Trophoblast cell (in vitro differentiated cells and primary cell): ENCODE measurements around the gene ARHGEF5.
A peak's percentile ranks its signal among the peaks of the same experiment; 100 is the strongest.

Experiments used
- DNase-seq, 2 donors: peaks; one replicate each; pipeline ENCODE4 v3.0.0-alpha.2; 2016
- H2AFZ ChIP-seq: 2 replicates; pipeline ENCODE4 v1.6.1; 2013; ENCODE audit warnings: low read length, moderate library complexity, mild to moderate bottlenecking; ENCODE audit not compliant: insufficient read depth, poor library complexity
- H2AK5ac ChIP-seq: 2 replicates; pipeline ENCODE4 v1.6.1; 2013; ENCODE audit warnings: mild to moderate bottlenecking, low read length
- H2BK120ac ChIP-seq: 2 replicates; pipeline ENCODE4 v1.6.1; 2013; ENCODE audit warnings: low read length, mild to moderate bottlenecking, moderate library complexity; ENCODE audit not compliant: insufficient read depth, poor library complexity
- H2BK12ac ChIP-seq: 2 replicates; pipeline ENCODE4 v1.6.1; 2013; ENCODE audit warnings: mild to moderate bottlenecking, low read length, moderate library complexity
- H2BK5ac ChIP-seq: 2 replicates; pipeline ENCODE4 v1.6.1; 2013; ENCODE audit warnings: low read length, low read depth, moderate library complexity, mild to moderate bottlenecking; ENCODE audit not compliant: poor library complexity
- H3K14ac ChIP-seq: 2 replicates; pipeline ENCODE4 v1.6.1; 2013; ENCODE audit warnings: mild to moderate bottlenecking, low read length
- H3K18ac ChIP-seq: 2 replicates; pipeline ENCODE4 v1.6.1; 2013; ENCODE audit warnings: mild to moderate bottlenecking, low read length
- H3K23ac ChIP-seq: 2 replicates; pipeline ENCODE4 v1.6.1; 2013; ENCODE audit warnings: low read length
- H3K27ac ChIP-seq: 2 replicates; pipeline ENCODE4 v1.5.1; 2013; ENCODE audit warnings: low read depth, mild to moderate bottlenecking, inconsistent platforms, low read length, moderate library complexity
- H3K27me3 ChIP-seq: 2 replicates; pipeline ENCODE4 v1.6.1; 2013; ENCODE audit warnings: inconsistent platforms, mild to moderate bottlenecking, low read length, moderate library complexity; ENCODE audit not compliant: insufficient read depth
- H3K36me3 ChIP-seq, 2 experiments: 1 replicate in 1 of 2; 2 replicates in 1 of 2; pipeline ENCODE4 v1.6.1; 2013; ENCODE audit warnings: low read length in 2 of 2, mild to moderate bottlenecking in 2 of 2, moderate library complexity in 1 of 2; ENCODE audit not compliant: insufficient read depth in 2 of 2, control insufficient read depth in 1 of 2
- H3K4ac ChIP-seq: 2 replicates; pipeline ENCODE4 v1.6.1; 2013; ENCODE audit warnings: low read depth, mild to moderate bottlenecking, low read length, moderate library complexity
- H3K4me1 ChIP-seq, 2 experiments: 1 replicate in 1 of 2; 2 replicates in 1 of 2; pipeline ENCODE4 v1.6.1; 2013; ENCODE audit warnings: low read length in 2 of 2, mild to moderate bottlenecking in 2 of 2, moderate library complexity in 1 of 2; ENCODE audit not compliant: insufficient read depth in 2 of 2, control insufficient read depth in 1 of 2
- H3K4me2 ChIP-seq: 2 replicates; pipeline ENCODE4 v1.6.1; 2013; ENCODE audit warnings: inconsistent platforms, mild to moderate bottlenecking, low read length, moderate library complexity
- H3K4me3 ChIP-seq: 2 replicates; pipeline ENCODE4 v1.5.1; 2013; ENCODE audit warnings: mild to moderate bottlenecking, low read depth, low read length, inconsistent platforms
- H3K79me1 ChIP-seq: one replicate; pipeline ENCODE4 v1.6.1; 2013; ENCODE audit warnings: low read length
- H3K79me2 ChIP-seq: 2 replicates; pipeline ENCODE4 v1.6.1; 2013; ENCODE audit warnings: low read length, mild to moderate bottlenecking; ENCODE audit not compliant: control insufficient read depth, insufficient read depth, poor library complexity
- H3K9ac ChIP-seq: 2 replicates; pipeline ENCODE4 v1.6.1; 2013; ENCODE audit warnings: mild to moderate bottlenecking, low read length
- H3K9me3 ChIP-seq: 2 replicates; pipeline ENCODE4 v1.6.1; 2013; ENCODE audit warnings: low read depth, mild to moderate bottlenecking, control low read depth, inconsistent platforms, low read length; ENCODE audit not compliant: insufficient read depth
- H4K12ac ChIP-seq: 2 replicates; pipeline ENCODE4 v1.6.1; 2013; ENCODE audit warnings: low read depth, mild to moderate bottlenecking, low read length, moderate library complexity
- H4K8ac ChIP-seq: 2 replicates; pipeline ENCODE4 v1.6.1; 2013; ENCODE audit warnings: low read depth, mild to moderate bottlenecking, low read length, moderate library complexity
- H4K91ac ChIP-seq: one replicate; pipeline ENCODE4 v1.6.1; 2013; ENCODE audit warnings: low read depth, mild to moderate bottlenecking, low read length, moderate library complexity
- WGBS: extraction: QIAGEN DNeasy Blood & Tissue Kit; methylation state at CpG from one replicate; pipeline ENCODE4 v1.1.7; 2013; ENCODE audit warnings: missing lambda C conversion rate; ENCODE audit not compliant: insufficient read length, insufficient coverage; ENCODE audit errors: extremely low coverage; 5-methylcytosine and 5-hydroxymethylcytosine counted together

Gene ARHGEF5

GRCh38 chr7:144391823-144392255 lies 36.6 kb downstream of the ARHGEF5 start:
- no CpG with 5 or more reads among the region's 8 CpGs for WGBS
- Histone ChIP-seq H3K79me2 (no peaks in the 10 kb centered on the region), H3K18ac (no peak overlapping the region)

GRCh38 chr7:144397086-144397485 lies 41.9 kb downstream of the ARHGEF5 start:
- Histone ChIP-seq H3K9me3 (peaks cover 4% of the 10 kb centered on the region), H2AK5ac (no peak overlapping the region), H3K23ac (no peak overlapping the region), H3K18ac (no peak overlapping the region), H3K14ac (no peak overlapping the region), H4K8ac (no peak overlapping the region), H4K12ac (no peak overlapping the region), H3K79me2 (no peaks in the 10 kb centered on the region), H3K4me2 (no peak overlapping the region), H3K27ac (no peak overlapping the region), H3K9ac (no peak overlapping the region), H2AFZ (no peak overlapping the region), H3K27me3 (no peaks in the 10 kb centered on the region), H3K4me1 (no peaks in the 10 kb centered on the region), H4K91ac (no peak overlapping the region), H2BK12ac (no peak overlapping the region), H3K4ac (no peak overlapping the region), H3K36me3 (no peaks in the 10 kb centered on the region), H3K4me3 (no peak overlapping the region), H3K79me1 (no peaks in the 10 kb centered on the region), H2BK5ac (no peak overlapping the region), H2BK120ac (no peak overlapping the region)
- DNase-seq: no peak
- WGBS: no CpG with 5 or more reads among the region's 4 CpGs

More at GRCh38 chr7:144391823-144392255, 36.6 kb downstream of the ARHGEF5 start:
- Histone ChIP-seq H2BK12ac (no peak overlapping the region), H3K14ac (no peak overlapping the region), H3K4ac (no peak overlapping the region), H3K23ac (no peak overlapping the region), H3K4me3 (no peak overlapping the region), H4K91ac (no peak overlapping the region), H2BK120ac (no peak overlapping the region), H3K27ac (no peak overlapping the region), H3K4me2 (no peak overlapping the region), H3K27me3 (no peaks in the 10 kb centered on the region), H4K12ac (no peak overlapping the region), H3K36me3 (no peaks in the 10 kb centered on the region), H2BK5ac (no peak overlapping the region), H3K4me1 (peaks cover 0 to 2% of the 10 kb centered on the region in 2 experiments), H2AK5ac (no peak overlapping the region), H4K8ac (no peak overlapping the region), H3K9me3 (no peaks in the 10 kb centered on the region), H2AFZ (no peak overlapping the region), H3K9ac (no peak overlapping the region), H3K79me1 (no peaks in the 10 kb centered on the region)
- peak in 1 of 2 donors; percentile 78 for DNase-seq

- DNase-seq: no peak
- WGBS: no CpG with 5 or more reads among the region's 9 CpGs
- no peak overlapping the region for H2BK12ac ChIP-seq
- H3K4me3 ChIP-seq: no peak overlapping the region
- H4K8ac ChIP-seq: no peak overlapping the region
- H3K9ac ChIP-seq: no peak overlapping the region
- H2AK5ac ChIP-seq: no peak overlapping the region
- no peaks in the 10 kb centered on the region for H3K79me2 ChIP-seq
- no peak overlapping the region for H3K27ac ChIP-seq
- no peaks in the 10 kb centered on the region for H3K27me3 ChIP-seq
- H2BK120ac ChIP-seq: no peak overlapping the region
- H3K9me3 ChIP-seq: peaks cover 4% of the 10 kb centered on the region
- H4K12ac ChIP-seq: no peak overlapping the region
- H3K4me1 ChIP-seq: no peaks in the 10 kb centered on the region
- no peak overlapping the region for H2AFZ ChIP-seq
- no peak overlapping the region for H2BK5ac ChIP-seq
- no peak overlapping the region for H4K91ac ChIP-seq
- H3K79me1 ChIP-seq: no peaks in the 10 kb centered on the region
- no peak overlapping the region for H3K14ac ChIP-seq
- no peak overlapping the region for H3K4me2 ChIP-seq
- H3K23ac ChIP-seq: no peak overlapping the region
- no peak overlapping the region for H3K18ac ChIP-seq
- no peak overlapping the region for H3K4ac ChIP-seq
- no peaks in the 10 kb centered on the region for H3K36me3 ChIP-seq
These were observed 43.1 kb downstream of the ARHGEF5 start for GRCh38 chr7:144398291-144398690.

GRCh38 chr7:144398911-144399310 lies 43.7 kb downstream of the ARHGEF5 start:
- Histone ChIP-seq H3K36me3 (no peaks in the 10 kb centered on the region), H3K23ac (no peak overlapping the region), H3K79me2 (no peaks in the 10 kb centered on the region), H3K9me3 (peaks cover 4% of the 10 kb centered on the region), H3K4ac (no peak overlapping the region), H3K27me3 (no peaks in the 10 kb centered on the region), H4K12ac (no peak overlapping the region), H2AFZ (no peak overlapping the region), H3K14ac (no peak overlapping the region), H4K91ac (no peak overlapping the region), H3K4me2 (no peak overlapping the region), H3K27ac (no peak overlapping the region), H3K18ac (no peak overlapping the region), H3K4me3 (no peak overlapping the region), H2BK120ac (no peak overlapping the region), H4K8ac (no peak overlapping the region), H3K9ac (no peak overlapping the region), H3K79me1 (no peaks in the 10 kb centered on the region), H2AK5ac (no peak overlapping the region), H3K4me1 (no peaks in the 10 kb centered on the region), H2BK5ac (no peak overlapping the region), H2BK12ac (no peak overlapping the region)
- no peak for DNase-seq
- WGBS: no CpG with 5 or more reads among the region's 6 CpGs
